ENCODE data around the gene SS18L1. TPM values are rescaled to one million over a fixed set of nuclear protein-coding genes. Genes with fewer than 3 reads are reported as not detected.

Gene SS18L1
- total and polyA plus RNA-seq, 2 experiments from 2014 or later: 6.5 to 32.6 TPM

GRCh38 chr20:62119591-62120364 lies 23.8 kb upstream of the SS18L1 start (continued):
- no peak for TF ChIP-seq CTCF (conservative IDR thresholded peaks at IDR 0.05; ENCODE audit: low read depth in 2 of 2)

- H3K27me3 ChIP-seq (ENCODE audit: insufficient read depth): no peaks in the 10 kb centered on the region
- peaks cover 13% of the 10 kb centered on the region; the same call in 1 of the 2 replicates for H3F3A ChIP-seq (replicated peaks; ENCODE audit: low read depth)
- DNase-seq (ENCODE audit: low spot score) (no peak), ATAC-seq (no peak)
- peaks cover 14% of the 10 kb centered on the region for H4K20me1 ChIP-seq (replicated peaks; ENCODE audit: insufficient read depth)
- Mint-ChIP-seq H3K9me3 (no peaks in the 10 kb centered on the region), H3K27ac (no peak overlapping the region), H3K27me3 (ENCODE audit: insufficient read depth, low read depth, poor library complexity) (peaks cover 13% of the 10 kb centered on the region), H3K4me1 (peaks cover 36% of the 10 kb centered on the region), H3K36me3 (ENCODE audit: low read depth) (peaks cover 20% of the 10 kb centered on the region), H3K4me3 (peak overlapping the region; percentile 79; the same call in 2 of the 3 replicates)
- peaks cover 16% of the 10 kb centered on the region for H3K4me1 ChIP-seq (ENCODE audit: insufficient read depth)
- no peak overlapping the region for H3K27ac ChIP-seq (ENCODE audit: low read depth)
- H3K79me2 ChIP-seq (replicated peaks; ENCODE audit: insufficient read depth): peaks cover 25% of the 10 kb centered on the region
- peaks cover 10% of the 10 kb centered on the region for H3K36me3 ChIP-seq (ENCODE audit: insufficient read depth)
- no peak overlapping the region; the same call in 1 of the 2 replicates for H3K4me2 ChIP-seq
- no peak overlapping the region for H2AFZ ChIP-seq
- H3K4me3 ChIP-seq: no peak overlapping the region
- H3K9me2 ChIP-seq (ENCODE audit: insufficient read depth): no peaks in the 10 kb centered on the region
- no peak for TF ChIP-seq ZNF462 (CRISPR knock-in tag; IDR thresholded peaks at IDR 0.05)
- no peak for TF ChIP-seq NANOG (IDR thresholded peaks at IDR 0.05; ENCODE audit: borderline replicate concordance)
- no peak for TF ChIP-seq REST (IDR thresholded peaks at IDR 0.05; ENCODE audit: unreplicated experiment)
- TF ChIP-seq STAT1 (IDR thresholded peaks at IDR 0.05; ENCODE audit: unreplicated experiment): no peak
- TF ChIP-seq ZNF114 (CRISPR knock-in tag; IDR thresholded peaks at IDR 0.05): no peak
- TF ChIP-seq ETS1 (IDR thresholded peaks at IDR 0.05): no peak
- TF ChIP-seq CTCF (conservative IDR thresholded peaks at IDR 0.05; ENCODE audit: low read depth in 2 of 2): no peak
- TF ChIP-seq POLR2AphosphoS5 (IDR thresholded peaks at IDR 0.05; ENCODE audit: low read depth): no peak
Observed at GRCh38 chr20:62120365-62120762, 23.2 kb upstream of the SS18L1 start.
